Activated CD8-positive, alpha-beta memory T cell treated with anti-CD3 and anti-CD28 coated beads for 4 hours (primary cell): ENCODE results near the gene PLAAT2.

ENCODE experiments used
- DNase-seq, 2 donors: peaks; one replicate each; pipeline ENCODE4 v3.0.0-alpha.2; 2020; ENCODE audit warnings: low read depth in 2 of 2

The PLAAT2 gene

DNA sequence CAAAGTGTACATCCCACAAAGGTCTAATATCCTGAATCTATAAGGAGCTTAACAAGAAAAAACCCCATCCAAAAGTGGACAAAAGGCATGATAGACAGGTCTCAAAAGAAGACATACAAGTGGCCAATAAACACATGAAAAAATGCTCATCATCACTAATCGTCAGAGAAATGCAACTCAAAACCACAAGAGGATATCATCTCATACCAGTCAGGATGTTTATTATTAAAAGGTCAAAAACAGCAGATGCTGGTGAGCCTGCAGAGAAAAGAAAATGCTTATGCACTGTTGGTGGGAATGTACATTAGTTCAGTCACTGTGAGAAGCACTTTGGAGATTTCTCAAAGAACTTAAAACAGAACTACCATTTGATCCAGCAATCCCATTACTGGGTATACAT is 44.6 kb downstream of the PLAAT2 start:
- DNase-seq = no peak

DNA sequence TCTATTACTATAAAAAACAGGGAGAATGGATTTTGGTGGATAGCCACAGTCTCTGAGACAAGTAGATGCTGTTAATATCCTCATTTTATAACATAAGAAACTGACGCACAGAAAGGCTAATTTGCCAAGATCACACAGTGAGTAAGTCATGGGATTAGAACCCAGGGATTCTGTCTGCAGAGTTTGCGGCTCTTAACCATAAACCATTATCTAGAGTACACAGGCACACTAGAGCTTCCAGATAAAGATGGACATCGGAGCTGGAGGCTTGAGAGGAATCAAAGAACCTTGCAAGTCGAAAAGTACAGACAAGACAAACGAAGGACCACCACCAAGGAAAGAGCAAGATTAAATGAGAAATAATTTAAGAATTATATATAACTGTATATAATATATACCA is 46.0 kb downstream of the PLAAT2 start:
- no peak for DNase-seq

GRCh38 chr11:63516109-63516508 is 47.1 kb downstream of the PLAAT2 start:
- no peak for DNase-seq

DNA sequence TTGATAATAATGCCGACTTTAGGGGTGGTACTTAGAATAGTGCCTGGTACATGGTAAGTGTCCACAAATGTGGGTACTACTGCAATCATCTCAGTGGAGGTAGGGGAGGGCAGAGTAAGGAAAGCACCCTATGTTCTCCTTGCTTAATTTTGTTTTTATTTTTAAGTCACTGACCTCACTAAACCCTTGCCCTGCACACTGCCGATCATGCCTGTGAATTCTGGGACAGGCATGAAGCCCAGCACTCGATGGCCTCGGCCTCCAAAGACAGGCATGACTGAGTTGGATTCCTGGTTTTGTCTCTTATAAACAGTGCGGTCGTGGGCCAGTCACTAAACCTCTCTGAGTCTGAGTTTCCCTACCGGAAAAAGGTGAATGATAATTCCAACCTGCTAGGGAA is 50.4 kb downstream of the PLAAT2 start:
- no peak for DNase-seq

GRCh38 chr11:63511048-63511748 is 52.0 kb downstream of the PLAAT2 start:
- no peak for DNase-seq

DNA sequence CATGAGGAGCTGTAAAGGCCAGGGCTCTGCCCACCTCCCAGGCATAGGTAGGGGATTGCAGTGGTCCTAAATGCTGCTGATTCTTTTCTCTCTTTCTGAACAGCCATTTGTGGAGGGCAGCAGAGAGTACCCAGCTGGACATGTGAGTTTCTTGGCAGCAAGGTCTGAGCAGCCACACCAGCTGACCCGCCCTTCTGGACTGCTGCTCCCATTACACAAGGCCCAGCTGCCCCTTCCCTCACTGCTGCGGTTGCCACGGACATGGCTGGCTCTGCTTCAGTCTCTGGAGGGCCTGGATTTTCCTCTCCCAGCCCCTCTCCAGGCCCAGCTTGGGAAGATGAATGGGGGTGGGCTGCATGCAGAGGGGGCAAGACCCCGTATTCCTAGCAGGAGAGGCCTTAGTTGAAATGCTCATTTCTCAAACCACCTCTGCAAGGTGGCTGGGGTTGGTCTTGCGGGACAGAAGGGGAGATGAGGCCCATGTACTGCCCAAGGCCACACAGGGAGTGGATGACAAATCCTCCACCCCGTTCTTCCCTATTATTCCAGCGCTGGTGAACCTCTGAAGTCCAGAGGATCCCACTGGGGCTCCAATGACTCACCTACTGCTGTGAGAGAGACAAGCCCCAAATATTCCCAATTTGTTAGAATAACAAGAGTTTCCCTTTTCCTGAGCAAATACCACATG is 52.7 kb downstream of the PLAAT2 start:
- no peak for DNase-seq

- no peak for DNase-seq
Measured at GRCh38 chr11:63508745-63509144, 54.4 kb downstream of the PLAAT2 start.

DNA sequence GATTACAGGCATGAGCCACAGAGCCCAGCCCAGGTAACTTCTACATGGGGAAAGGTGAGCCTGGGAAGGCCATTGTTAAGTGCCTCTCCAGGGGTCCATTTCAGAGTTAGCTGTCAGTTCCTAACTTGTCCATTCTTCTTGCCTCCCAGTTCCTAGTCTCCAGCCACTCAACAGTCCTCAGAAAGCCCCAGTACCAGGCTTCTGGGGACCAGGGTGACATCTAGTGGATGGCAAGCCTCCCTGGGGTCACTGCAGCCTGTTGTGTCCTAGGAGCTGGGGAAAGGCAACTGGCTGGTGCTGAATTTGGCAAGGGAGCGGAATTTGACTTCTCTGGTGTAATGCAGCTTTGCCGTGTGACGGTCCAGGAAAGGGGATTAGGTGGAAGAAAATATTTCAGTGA is 55.2 kb downstream of the PLAAT2 start:
- DNase-seq = no peak

- no peak for DNase-seq
Measured at GRCh38 chr11:63507511-63507910, 55.7 kb downstream of the PLAAT2 start.

DNA sequence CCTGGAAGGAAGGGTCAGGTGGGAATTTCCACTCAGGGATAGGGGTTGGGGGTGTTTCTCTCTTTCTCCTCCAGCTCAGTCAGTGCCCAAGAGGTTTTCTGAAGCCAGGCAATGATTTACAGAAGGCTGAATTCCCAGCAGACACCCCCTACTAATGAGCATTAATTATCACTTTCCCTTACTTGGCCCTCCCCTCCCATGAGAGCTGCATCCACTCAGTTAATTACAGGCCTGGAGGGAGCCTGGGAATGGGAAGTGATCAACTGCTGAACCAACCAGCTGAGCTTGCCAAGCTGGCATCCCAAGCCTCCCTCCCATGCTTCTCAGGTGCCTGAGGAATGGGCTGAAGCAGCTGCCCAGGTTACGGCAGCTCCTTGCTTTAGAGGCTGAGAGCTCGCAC is 56.3 kb downstream of the PLAAT2 start:
- DNase-seq = no peak

DNA sequence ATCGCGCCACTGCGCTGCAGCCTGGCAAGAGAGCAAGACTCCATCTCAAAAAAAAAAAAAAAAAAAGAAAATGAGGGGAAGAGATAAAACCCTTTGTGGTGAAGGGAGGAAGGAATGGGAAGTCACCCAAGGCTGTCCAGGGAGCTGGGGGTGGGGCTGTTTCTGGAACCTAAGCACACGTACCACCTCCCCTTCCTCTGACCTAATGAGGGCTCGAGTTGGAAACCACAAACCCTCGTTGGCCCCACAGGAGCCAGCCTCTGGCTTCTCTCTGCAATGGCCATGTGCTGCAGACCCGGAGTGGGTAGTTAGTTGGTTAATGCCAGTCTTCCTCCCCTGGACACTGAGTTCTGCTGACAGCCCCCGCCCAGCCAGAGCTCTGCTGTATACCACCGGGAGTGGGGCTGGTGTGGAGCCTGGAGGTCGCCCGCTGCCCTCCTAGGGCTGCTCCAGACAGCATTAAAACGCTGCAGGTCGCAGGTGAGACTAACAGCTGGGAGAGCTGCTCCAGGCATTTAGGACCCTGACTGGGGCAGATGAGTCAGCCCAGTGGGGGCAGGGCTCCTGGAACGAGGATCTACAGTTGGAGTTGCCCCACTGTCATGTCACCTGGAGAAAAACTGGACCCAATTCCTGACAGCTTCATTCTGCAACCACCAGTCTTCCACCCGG is 57.2 kb downstream of the PLAAT2 start, which contains the start of gene LGALS12:
TSS of gene LGALS12 (plus strand) at position 228 of the 672 bp plus-strand sequence. CDS start at position 603, 375 bp downstream.
- no peak for DNase-seq

- no peak for DNase-seq
Measured at GRCh38 chr11:63504933-63505586, 58.1 kb downstream of the PLAAT2 start.

GRCh38 chr11:63504054-63504453 is 59.1 kb downstream of the PLAAT2 start:
- no peak for DNase-seq

DNA sequence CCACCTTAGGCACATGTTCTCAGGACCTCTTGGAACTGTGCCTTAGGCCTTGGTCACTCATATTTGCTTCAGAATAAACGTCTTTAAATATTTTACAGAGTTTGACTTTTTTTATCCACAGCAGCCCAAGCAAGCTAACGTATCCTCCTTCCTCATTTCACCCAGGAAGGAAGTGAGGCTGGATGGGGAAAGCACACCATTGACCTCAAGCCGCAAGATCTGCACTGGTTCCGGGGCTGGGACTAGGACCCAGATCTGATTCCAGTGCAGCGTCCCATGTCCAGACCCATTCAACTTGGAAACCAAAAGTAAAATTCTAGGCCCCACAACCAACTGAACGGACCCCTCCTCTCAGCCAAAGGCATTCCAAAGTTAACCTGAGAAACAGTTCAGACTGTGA is 59.7 kb downstream of the PLAAT2 start:
- DNase-seq = no peak
